ENCODE results near the gene PRSS38. TPM values are rescaled to one million over a fixed set of nuclear protein-coding genes. Genes with fewer than 3 reads are reported as not detected.
A peak's percentile ranks its signal among the peaks of the same experiment; 100 is the strongest.

The PRSS38 gene
- not detected for total RNA-seq (2021; fragmentation: NEBNext Ultra II Directional; extraction: Animal tissue kit (Norgen Biotek cat#: 25700))
- long read RNA-seq: 0 reads

DNA sequence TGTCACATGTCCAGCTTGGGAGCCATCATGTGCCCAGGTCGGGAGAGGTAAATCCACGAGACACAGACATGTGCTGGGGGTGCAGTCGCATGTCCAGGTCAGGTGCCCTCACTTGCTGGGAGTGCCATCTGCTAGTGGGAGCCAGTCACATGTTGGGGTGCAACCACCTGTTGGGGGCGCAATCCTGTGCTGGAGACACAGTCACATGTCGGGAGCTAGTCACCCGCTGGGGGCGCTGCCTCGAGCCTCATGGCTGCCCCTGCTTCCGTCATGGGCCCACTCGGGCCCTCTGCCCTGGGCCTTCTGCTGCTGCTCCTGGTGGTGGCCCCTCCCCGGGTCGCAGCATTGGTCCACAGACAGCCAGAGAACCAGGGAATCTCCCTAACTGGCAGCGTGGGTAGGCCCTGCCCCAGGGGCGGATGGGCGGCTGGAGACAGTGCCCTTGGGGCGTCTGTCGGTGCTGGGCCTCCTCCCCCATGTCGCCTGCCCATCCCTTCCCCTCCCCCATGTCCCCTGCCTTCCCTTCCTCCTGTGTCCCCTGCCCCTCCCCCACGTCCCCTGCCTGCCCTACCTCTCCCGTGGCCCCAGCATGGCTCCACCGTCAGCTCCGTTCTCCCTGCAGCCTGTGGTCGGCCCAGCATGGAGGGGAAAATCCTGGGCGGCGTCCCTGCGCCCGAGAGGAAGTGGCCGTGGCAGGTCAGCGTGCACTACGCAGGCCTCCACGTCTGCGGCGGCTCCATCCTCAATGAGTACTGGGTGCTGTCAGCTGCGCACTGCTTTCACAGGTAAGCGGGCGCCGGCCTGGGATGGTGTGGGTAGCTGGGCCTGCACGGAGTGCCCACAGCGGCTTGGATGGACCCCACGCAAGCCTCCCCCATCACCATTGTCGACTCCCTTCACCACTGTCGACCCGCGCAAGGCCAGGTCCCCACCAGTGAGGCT, at the start of gene PRSS38:
PRSS38 (plus strand) TSS at position 208 of the 942 bp plus-strand sequence; CDS start at position 250, 42 bp downstream.
- TF ChIP-seq, protein P1, sequence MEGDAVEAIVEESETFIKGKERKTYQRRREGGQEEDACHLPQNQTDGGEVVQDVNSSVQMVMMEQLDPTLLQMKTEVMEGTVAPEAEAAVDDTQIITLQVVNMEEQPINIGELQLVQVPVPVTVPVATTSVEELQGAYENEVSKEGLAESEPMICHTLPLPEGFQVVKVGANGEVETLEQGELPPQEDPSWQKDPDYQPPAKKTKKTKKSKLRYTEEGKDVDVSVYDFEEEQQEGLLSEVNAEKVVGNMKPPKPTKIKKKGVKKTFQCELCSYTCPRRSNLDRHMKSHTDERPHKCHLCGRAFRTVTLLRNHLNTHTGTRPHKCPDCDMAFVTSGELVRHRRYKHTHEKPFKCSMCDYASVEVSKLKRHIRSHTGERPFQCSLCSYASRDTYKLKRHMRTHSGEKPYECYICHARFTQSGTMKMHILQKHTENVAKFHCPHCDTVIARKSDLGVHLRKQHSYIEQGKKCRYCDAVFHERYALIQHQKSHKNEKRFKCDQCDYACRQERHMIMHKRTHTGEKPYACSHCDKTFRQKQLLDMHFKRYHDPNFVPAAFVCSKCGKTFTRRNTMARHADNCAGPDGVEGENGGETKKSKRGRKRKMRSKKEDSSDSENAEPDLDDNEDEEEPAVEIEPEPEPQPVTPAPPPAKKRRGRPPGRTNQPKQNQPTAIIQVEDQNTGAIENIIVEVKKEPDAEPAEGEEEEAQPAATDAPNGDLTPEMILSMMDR (IDR thresholded peaks at IDR 0.05): peak; percentile 25; the same call in 1 of the 2 replicates
- H3K9me3 Mint-ChIP-seq: peaks cover 30% of the 10 kb centered on the region
- no peaks in the 10 kb centered on the region for H3K4me1 Mint-ChIP-seq (ENCODE audit: low read depth)
- DNase-seq: no peak
- no peaks in the 10 kb centered on the region for H3K27me3 Mint-ChIP-seq (ENCODE audit: insufficient read depth)
- peaks cover 6% of the 10 kb centered on the region for H3K36me3 Mint-ChIP-seq (ENCODE audit: low read depth)
- no peak within 1 kb of the TSS for H3K4me3 Mint-ChIP-seq
- H3K27ac Mint-ChIP-seq: no peak within 1 kb of the TSS

DNA sequence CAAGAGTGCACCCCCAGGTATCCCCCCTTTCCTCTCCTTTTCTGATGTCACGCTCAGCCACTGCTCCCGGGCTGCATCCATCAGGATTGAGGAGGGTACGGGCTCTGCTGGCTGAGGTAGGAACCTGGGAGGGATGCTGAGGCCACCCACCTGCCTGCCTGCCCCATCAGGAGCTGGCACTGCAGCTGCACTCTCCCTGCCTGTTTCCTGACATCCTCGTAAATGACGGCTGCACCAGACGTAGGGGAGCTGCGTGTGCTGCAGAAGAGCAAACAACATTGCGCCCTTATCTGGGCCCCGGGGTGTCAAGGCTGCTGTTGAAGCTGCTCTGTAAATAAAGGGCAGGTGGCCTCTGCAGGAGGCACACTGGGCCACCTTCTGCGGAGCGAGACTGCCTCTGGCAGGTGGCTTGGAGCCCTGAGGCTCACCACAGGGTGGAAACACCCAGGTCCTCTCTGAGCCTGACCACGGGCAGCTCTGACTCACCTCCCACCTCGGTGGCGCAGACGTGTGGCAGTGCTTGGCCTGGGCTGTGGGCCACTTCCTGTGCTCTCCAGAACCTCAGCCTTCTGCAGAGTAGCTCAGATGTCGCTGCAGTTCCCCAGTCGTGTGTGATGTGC, 49.4 kb upstream of the PRSS38 start:
- Mint-ChIP-seq H3K36me3 (ENCODE audit: low read depth) (peaks cover 28% of the 10 kb centered on the region), H3K9me3 (no peaks in the 10 kb centered on the region), H3K4me3 (no peak overlapping the region), H3K27me3 (ENCODE audit: insufficient read depth) (peaks cover 2% of the 10 kb centered on the region; the same call in 1 of the 2 replicates), H3K27ac (no peak overlapping the region), H3K4me1 (ENCODE audit: low read depth) (peaks cover 42% of the 10 kb centered on the region)
- DNase-seq: peak; percentile 31
- TF ChIP-seq, protein P1 (IDR thresholded peaks at IDR 0.05): no peak

DNA sequence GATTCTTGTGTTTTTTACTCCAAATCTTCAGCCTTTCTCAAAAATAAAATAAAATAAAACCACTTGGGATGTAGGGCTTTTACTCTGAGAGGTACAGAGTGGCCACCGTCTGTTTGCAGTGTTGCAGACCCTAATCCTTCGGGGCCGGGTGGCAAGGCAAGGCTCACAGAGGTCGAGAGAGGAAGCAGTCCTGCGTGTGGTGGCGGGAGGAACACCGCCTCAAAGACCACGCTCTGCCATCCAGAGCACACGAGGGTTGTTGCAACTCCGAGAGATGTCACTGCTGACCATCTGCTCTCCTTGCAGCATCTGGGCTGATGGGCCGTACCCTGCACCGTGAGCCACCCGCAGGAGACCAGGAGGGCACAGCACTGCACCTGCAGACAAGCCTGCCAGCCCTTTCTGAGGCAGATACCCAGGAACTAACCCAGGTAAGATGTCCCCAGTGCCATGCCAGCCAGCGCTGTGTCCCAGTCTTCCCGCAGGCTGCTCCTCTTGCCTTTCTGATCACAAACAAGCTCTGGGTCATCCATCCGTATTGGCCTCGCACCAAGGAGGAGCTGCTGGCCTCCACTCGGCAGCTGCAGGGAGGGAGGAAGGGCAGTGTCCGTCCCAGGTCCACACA, 48.7 kb upstream of the PRSS38 start:
- TF ChIP-seq, protein P1 (IDR thresholded peaks at IDR 0.05): no peak
- no peaks in the 10 kb centered on the region for H3K9me3 Mint-ChIP-seq
- peaks cover 2% of the 10 kb centered on the region; the same call in 1 of the 2 replicates for H3K27me3 Mint-ChIP-seq (ENCODE audit: insufficient read depth)
- H3K4me3 Mint-ChIP-seq: no peak overlapping the region
- peaks cover 37% of the 10 kb centered on the region for H3K4me1 Mint-ChIP-seq (ENCODE audit: low read depth)
- H3K27ac Mint-ChIP-seq: no peak overlapping the region
- no peak for DNase-seq
- H3K36me3 Mint-ChIP-seq (ENCODE audit: low read depth): peaks cover 25% of the 10 kb centered on the region

DNA sequence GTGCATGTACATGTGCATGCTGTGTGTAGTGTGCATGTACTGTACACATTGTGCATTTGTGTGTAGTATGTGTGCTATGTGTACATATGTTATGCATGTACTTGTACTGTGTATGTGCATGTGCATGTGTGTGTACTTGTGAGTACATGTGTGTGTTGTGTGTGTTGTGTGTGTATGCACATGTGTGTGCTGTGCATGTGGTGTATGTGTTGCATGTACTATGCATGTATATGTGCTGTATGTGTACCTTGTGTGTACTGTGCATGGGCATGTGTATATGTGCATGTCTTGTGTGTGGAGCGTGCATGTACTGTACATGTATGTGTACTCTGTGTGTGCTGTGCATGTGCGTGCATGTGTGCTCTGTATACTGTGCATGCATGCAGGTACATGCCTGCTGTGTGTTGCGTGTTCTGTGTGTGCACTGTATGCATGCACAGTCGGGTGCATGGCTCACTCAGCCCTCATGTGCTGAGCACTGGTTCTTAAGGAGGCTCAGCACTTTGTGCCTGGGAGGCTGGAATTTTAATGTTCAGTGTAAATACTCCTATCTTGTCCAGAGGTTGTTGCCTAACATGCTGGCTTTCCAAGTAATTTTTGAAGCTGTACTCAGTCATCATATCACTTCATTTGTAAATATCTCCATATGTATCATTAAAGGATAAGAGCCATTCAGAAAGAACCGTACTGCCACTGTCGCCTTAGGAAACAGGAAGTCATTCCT, 47.9 kb upstream of the PRSS38 start:
- TF ChIP-seq, protein P1 (IDR thresholded peaks at IDR 0.05): no peak
- Mint-ChIP-seq H3K4me1 (ENCODE audit: low read depth) (peaks cover 32% of the 10 kb centered on the region), H3K27me3 (ENCODE audit: insufficient read depth) (peaks cover 2% of the 10 kb centered on the region; the same call in 1 of the 2 replicates), H3K27ac (no peak overlapping the region), H3K4me3 (no peak overlapping the region), H3K36me3 (ENCODE audit: low read depth) (peaks cover 29% of the 10 kb centered on the region), H3K9me3 (no peaks in the 10 kb centered on the region)
- DNase-seq: no peak

DNA sequence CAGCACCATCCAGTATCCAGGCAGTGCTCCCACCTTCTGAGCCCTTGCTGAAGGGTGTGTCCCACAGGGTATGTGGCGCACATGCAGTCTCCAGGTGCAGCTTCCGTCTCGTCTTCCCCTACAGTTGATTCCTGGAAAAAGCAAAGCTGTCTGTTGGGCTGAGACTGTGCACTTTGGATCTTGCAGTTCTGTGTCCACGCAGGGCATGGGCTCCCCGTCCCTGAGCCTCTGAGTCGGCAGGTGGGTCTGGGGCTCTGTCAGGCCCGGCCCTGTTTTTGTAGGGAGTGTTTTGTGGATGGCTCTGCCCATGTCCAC, 47.4 kb upstream of the PRSS38 start:
- H3K4me1 Mint-ChIP-seq (ENCODE audit: low read depth): peaks cover 27% of the 10 kb centered on the region
- TF ChIP-seq, protein P1 (IDR thresholded peaks at IDR 0.05): no peak
- H3K9me3 Mint-ChIP-seq: no peaks in the 10 kb centered on the region
- H3K36me3 Mint-ChIP-seq (ENCODE audit: low read depth): peaks cover 29% of the 10 kb centered on the region
- DNase-seq: no peak
- no peak overlapping the region for H3K4me3 Mint-ChIP-seq
- no peak overlapping the region for H3K27ac Mint-ChIP-seq
- peaks cover 2% of the 10 kb centered on the region; the same call in 1 of the 2 replicates for H3K27me3 Mint-ChIP-seq (ENCODE audit: insufficient read depth)
